DND-41 (cell line): Measurements from ENCODE around the gene ZNF709.
"Not testable (repeated sequence)": the region's sequence is repeated elsewhere in the genome, so short reads cannot be mapped to it uniquely, and the experiment has no call there.

ENCODE experiments used
- ATAC-seq: fragments of 200-7000 bp; cut with Tn5 transposase; 3 replicates; pipeline ENCODE4 v1.9.1; 2021; ENCODE audit warnings: low read depth; ENCODE audit not compliant: insufficient read depth
- DNase-seq: peaks from one replicate; pipeline ENCODE4 v3.0.0-alpha.2; 2020
- H2AFZ ChIP-seq: 2 replicates; pipeline ENCODE4 v1.6.0; 2012; ENCODE audit warnings: low read depth, low read length
- H3K27ac ChIP-seq: 2 replicates; pipeline ENCODE4 v1.5.1; 2012; ENCODE audit warnings: low read length, inconsistent platforms
- H3K27me3 ChIP-seq: fragments of 200-600 bp; sonication (generic); 2 replicates; pipeline ENCODE4 v1.6.0; 2012; ENCODE audit warnings: low read length, mild to moderate bottlenecking, inconsistent platforms; ENCODE audit not compliant: insufficient read depth, poor library complexity
- H3K36me3 ChIP-seq: 2 replicates; pipeline ENCODE4 v1.5.1; 2012; ENCODE audit warnings: low read length, inconsistent platforms; ENCODE audit not compliant: insufficient read depth
- H3K4me1 ChIP-seq: 2 replicates; pipeline ENCODE4 v1.5.1; 2012; ENCODE audit warnings: mild to moderate bottlenecking, low read length; ENCODE audit not compliant: insufficient read depth
- H3K4me2 ChIP-seq: 2 replicates; pipeline ENCODE4 v1.6.0; 2012; ENCODE audit warnings: mild to moderate bottlenecking, moderate library complexity, low read length, inconsistent platforms; ENCODE audit not compliant: insufficient read depth
- H3K4me3 ChIP-seq, 2 experiments: fragments of 200-600 bp in 1 of 2; shearing (Covaris generic) in 1 of 2; 2 replicates each; pipeline ENCODE4 v1.5.1; 2012 to 2016; ENCODE audit warnings: inconsistent platforms in 2 of 2, low read length in 2 of 2, mild to moderate bottlenecking in 2 of 2, low read depth in 1 of 2, moderate library complexity in 1 of 2
- H3K79me2 ChIP-seq: 2 replicates; pipeline ENCODE4 v1.6.0; 2012; ENCODE audit warnings: low read length, inconsistent platforms; ENCODE audit not compliant: insufficient read depth
- H3K9ac ChIP-seq: 2 replicates; pipeline ENCODE4 v1.6.0; 2012; ENCODE audit warnings: low read depth, mild to moderate bottlenecking, inconsistent platforms, low read length, moderate library complexity
- H3K9me3 ChIP-seq: 2 replicates; pipeline ENCODE4 v1.5.1; 2012; ENCODE audit warnings: low read length, moderate library complexity, mild to moderate bottlenecking, inconsistent platforms; ENCODE audit not compliant: insufficient read depth, severe bottlenecking
- H4K20me1 ChIP-seq: 2 replicates; pipeline ENCODE4 v1.6.0; 2012; ENCODE audit warnings: low read length; ENCODE audit not compliant: insufficient read depth
- CTCF ChIP-seq: IDR thresholded peaks from 2 replicates; pipeline ENCODE4 v1.5.1; 2012; ENCODE audit warnings: borderline replicate concordance, low read length, moderate library complexity, mild to moderate bottlenecking; ENCODE audit not compliant: poor library complexity, severe bottlenecking; ENCODE audit errors: extremely low read depth
- EZH2 ChIP-seq: IDR thresholded peaks from 3 replicates; pipeline ENCODE4 v1.6.1; 2012; ENCODE audit warnings: borderline replicate concordance, low read depth, mild to moderate bottlenecking, moderate library complexity, low read length, inconsistent platforms; ENCODE audit not compliant: severe bottlenecking

The ZNF709 gene

GRCh38 chr19:12425888-12426274 lies 58.7 kb downstream of the ZNF709 start:
- ATAC-seq: no peak
- Histone ChIP-seq H3K36me3 (peaks cover 42% of the 10 kb centered on the region), H3K27ac (no peak overlapping the region), H4K20me1 (no peaks in the 10 kb centered on the region), H3K4me3 (no peak overlapping the region), H3K9me3 (peaks cover 2% of the 10 kb centered on the region), H3K9ac (no peak overlapping the region), H2AFZ (no peak overlapping the region), H3K4me2 (no peak overlapping the region), H3K79me2 (no peaks in the 10 kb centered on the region), H3K27me3 (no peaks in the 10 kb centered on the region), H3K4me1 (no peaks in the 10 kb centered on the region)
- no peak for DNase-seq
- TF ChIP-seq EZH2 (no peak), CTCF (no peak)

DNA sequence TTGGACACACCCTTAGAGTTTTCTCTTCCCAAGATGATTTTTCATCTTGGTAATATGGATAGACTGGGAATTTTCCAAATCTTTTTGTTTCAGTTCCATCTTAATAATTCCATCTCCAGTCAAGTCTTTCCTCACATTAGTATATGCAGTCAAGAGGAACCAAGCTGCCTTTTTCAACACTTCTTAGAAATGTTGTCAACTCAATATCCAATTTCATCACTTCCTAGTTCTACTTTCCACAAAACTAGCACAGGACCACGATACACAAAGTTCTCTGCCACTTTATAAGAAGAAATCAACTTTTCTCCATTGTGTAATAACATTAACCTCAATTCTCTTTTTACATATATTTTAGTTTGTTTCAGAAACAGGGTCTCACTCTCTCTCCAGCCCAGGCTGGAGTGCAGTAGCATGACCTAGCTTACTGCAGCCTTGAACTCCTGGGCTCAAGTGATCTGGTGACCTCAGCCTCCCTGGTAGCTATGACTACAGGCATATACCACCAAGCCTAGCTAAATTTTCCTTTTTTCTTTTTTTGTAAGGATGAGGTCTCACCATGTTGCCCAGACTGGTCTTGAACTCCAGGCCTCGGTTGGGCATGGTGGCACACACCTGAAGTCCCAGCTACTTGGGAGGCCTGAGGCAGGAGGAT lies 59.3 kb downstream of the ZNF709 start:
- Histone ChIP-seq H3K27ac (no peak overlapping the region), H3K9ac (no peak overlapping the region), H3K79me2 (no peaks in the 10 kb centered on the region), H2AFZ (no peak overlapping the region), H3K4me3 (no peak overlapping the region), H3K36me3 (peaks cover 39% of the 10 kb centered on the region), H3K4me2 (no peak overlapping the region), H3K4me1 (no peaks in the 10 kb centered on the region), H4K20me1 (no peaks in the 10 kb centered on the region), H3K9me3 (no peaks in the 10 kb centered on the region), H3K27me3 (no peaks in the 10 kb centered on the region)
- DNase-seq: no peak
- no peak for ATAC-seq
- no peak for TF ChIP-seq EZH2
- no peak for TF ChIP-seq CTCF

- peaks cover 27% of the 10 kb centered on the region for H3K36me3 ChIP-seq
- H3K9me3 ChIP-seq, H3K4me1 ChIP-seq, ATAC-seq, H2AFZ ChIP-seq, H3K4me2 ChIP-seq, H3K4me3 ChIP-seq, H3K79me2 ChIP-seq, H3K9ac ChIP-seq, H3K27me3 ChIP-seq, H3K27ac ChIP-seq, DNase-seq, H4K20me1 ChIP-seq: not testable (repeated sequence)
Observed at GRCh38 chr19:12417273-12417672, 67.3 kb downstream of the ZNF709 start.

DNA sequence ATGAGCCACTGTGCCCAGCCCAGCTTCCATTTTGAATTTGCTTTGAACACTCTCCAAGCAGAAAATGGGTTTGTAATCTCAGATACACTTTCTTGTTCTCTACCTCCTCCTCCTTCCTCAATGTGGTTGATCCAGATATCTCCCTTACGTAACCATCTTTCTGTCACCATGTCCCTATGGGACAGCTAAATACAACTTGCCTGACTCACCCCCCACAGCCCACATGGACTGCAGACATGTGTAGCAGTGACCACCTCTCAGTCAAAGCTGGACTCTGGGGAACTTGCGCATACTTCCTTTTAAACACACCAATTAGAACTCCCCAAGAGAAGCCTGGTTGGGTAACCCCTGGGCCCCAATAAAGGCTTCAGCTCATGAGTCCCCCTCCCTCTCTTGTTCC lies 72.7 kb downstream of the ZNF709 start:
- Histone ChIP-seq H3K79me2 (no peaks in the 10 kb centered on the region), H3K9ac (no peak overlapping the region), H3K36me3 (no peaks in the 10 kb centered on the region), H2AFZ (no peak overlapping the region), H3K4me3 (no peak overlapping the region), H4K20me1 (no peaks in the 10 kb centered on the region), H3K4me2 (no peak overlapping the region), H3K4me1 (no peaks in the 10 kb centered on the region), H3K27ac (no peak overlapping the region), H3K27me3 (no peaks in the 10 kb centered on the region), H3K9me3 (no peaks in the 10 kb centered on the region)
- ATAC-seq (no peak), DNase-seq (no peak)
- TF ChIP-seq CTCF (no peak), EZH2 (no peak)
